GM21528 (cell line): ENCODE results near the gene PTPN12.

Source experiments
- ATAC-seq: cut with Tn5 transposase; IDR thresholded peaks from one replicate; pipeline ENCODE4 v1.9.1; 2021; ENCODE audit warnings: mild to moderate bottlenecking, moderate library complexity; ENCODE audit not compliant: unreplicated experiment, low FRiP score

The PTPN12 gene

GRCh38 chr7:77657427-77658224 lies 120.5 kb downstream of the PTPN12 start:
- ATAC-seq = no peak

GRCh38 chr7:77658928-77659327 lies 121.8 kb downstream of the PTPN12 start:
- no peak for ATAC-seq

GRCh38 chr7:77661816-77662215 lies 124.7 kb downstream of the PTPN12 start:
- ATAC-seq = no peak

- ATAC-seq = no peak
These were observed 125.8 kb downstream of the PTPN12 start for GRCh38 chr7:77662869-77663268.

- no peak for ATAC-seq
These were observed 127.6 kb downstream of the PTPN12 start for GRCh38 chr7:77664715-77665114.

- ATAC-seq = no peak
These were observed 128.1 kb downstream of the PTPN12 start for GRCh38 chr7:77665161-77665560.

GRCh38 chr7:77667459-77668086 lies 130.5 kb downstream of the PTPN12 start:
- no peak for ATAC-seq

- ATAC-seq = no peak
These were observed 137.8 kb downstream of the PTPN12 start for GRCh38 chr7:77674878-77675277.

- no peak for ATAC-seq
These were observed 142.5 kb downstream of the PTPN12 start for GRCh38 chr7:77679608-77680007.

- ATAC-seq = no peak
These were observed 143.2 kb downstream of the PTPN12 start for GRCh38 chr7:77680266-77680665.

- no peak for ATAC-seq
These were observed 146.9 kb downstream of the PTPN12 start for GRCh38 chr7:77684030-77684429.

GRCh38 chr7:77685233-77685632 lies 148.1 kb downstream of the PTPN12 start:
- ATAC-seq = no peak

- ATAC-seq = no peak
These were observed 150.1 kb downstream of the PTPN12 start for GRCh38 chr7:77687100-77687746.

- ATAC-seq = no peak
These were observed 150.7 kb downstream of the PTPN12 start for GRCh38 chr7:77687747-77688144.
